Common myeloid progenitor, CD34-positive (primary cell): ENCODE results near the gene EIF5A.
"Not testable (repeated sequence)": the region's sequence is repeated elsewhere in the genome, so short reads cannot be mapped to it uniquely, and the experiment has no call there.

Experiments
- CTCF ChIA-PET: fragments of 350-600 bp; sonication (Branson Sonifier 250); formaldehyde crosslinking; loops from one replicate; lab custom pipeline; 2021; ENCODE audit warnings: antibody characterized with exemption; lab: Charles Lee
- POLR2A ChIA-PET: fragments of 350-600 bp; sonication (Branson Sonifier 250); formaldehyde crosslinking; loops from one replicate; lab custom pipeline; 2021; ENCODE audit warnings: antibody characterized with exemption; lab: Charles Lee
- DNase-seq, 3 donors: peaks; one replicate each; pipeline versions ENCODE4 v3.0.0 to v3.0.0-alpha.2; 2013
- H3K27ac ChIP-seq, 2 experiments: 1 replicate in 1 of 2; 2 replicates in 1 of 2; pipeline ENCODE4 v1.7.0; 2013; ENCODE audit warnings: inconsistent platforms in 2 of 2, low read length in 2 of 2, mild to moderate bottlenecking in 2 of 2, low read depth in 1 of 2, moderate library complexity in 1 of 2; ENCODE audit not compliant: severe bottlenecking in 2 of 2, insufficient read depth in 1 of 2, poor library complexity in 1 of 2
- H3K27me3 ChIP-seq, 5 experiments: replicated peaks in 2 of 5; 1 replicate in 3 of 5; 2 replicates in 2 of 5; pipeline versions ENCODE4 v1.6.1 to v1.7.0; 2013; ENCODE audit warnings: low read length in 4 of 5, mild to moderate bottlenecking in 2 of 5, moderate library complexity in 2 of 5, inconsistent platforms in 1 of 5; ENCODE audit not compliant: insufficient read depth in 5 of 5, control insufficient read depth in 4 of 5
- H3K36me3 ChIP-seq, 4 experiments: 1 replicate in 2 of 4; 2 replicates in 2 of 4; pipeline versions ENCODE4 v1.6.1 to v1.7.0; 2013; ENCODE audit warnings: low read length in 3 of 4, control low read depth in 1 of 4, mild to moderate bottlenecking in 1 of 4; ENCODE audit not compliant: control insufficient read depth in 4 of 4, insufficient read depth in 4 of 4
- H3K4me1 ChIP-seq, 4 experiments: 1 replicate in 3 of 4; 2 replicates in 1 of 4; pipeline versions ENCODE4 v1.6.1 to v1.7.1; 2013; ENCODE audit warnings: low read length in 3 of 4, mild to moderate bottlenecking in 3 of 4, control low read depth in 1 of 4, inconsistent platforms in 1 of 4, moderate library complexity in 1 of 4; ENCODE audit not compliant: control insufficient read depth in 4 of 4, insufficient read depth in 4 of 4; ENCODE audit errors: control extremely low read depth in 1 of 4
- H3K4me3 ChIP-seq, 7 experiments: 1 replicate in 4 of 7; 2 replicates in 3 of 7; pipeline versions ENCODE4 v1.5.1 to v1.7.0; 2013; ENCODE audit warnings: mild to moderate bottlenecking in 7 of 7, low read length in 6 of 7, moderate library complexity in 6 of 7, inconsistent platforms in 2 of 7, low read depth in 2 of 7, control low read depth in 1 of 7; ENCODE audit not compliant: insufficient read depth in 4 of 7, control insufficient read depth in 1 of 7; ENCODE audit errors: extremely low read depth in 1 of 7
- H3K9me3 ChIP-seq, 5 experiments: 1 replicate in 4 of 5; 2 replicates in 1 of 5; pipeline versions ENCODE4 v1.6.1 to v1.7.1; 2013; ENCODE audit warnings: low read length in 4 of 5, mild to moderate bottlenecking in 2 of 5, inconsistent platforms in 1 of 5, low read depth in 1 of 5, moderate library complexity in 1 of 5; ENCODE audit not compliant: control insufficient read depth in 4 of 5, insufficient read depth in 2 of 5; ENCODE audit errors: control extremely low read depth in 1 of 5
- WGBS: methylation state at CpG from one replicate; pipeline ENCODE4 v1.1.5; 2013; ENCODE audit not compliant: insufficient coverage; 5-methylcytosine and 5-hydroxymethylcytosine counted together

Gene EIF5A

GRCh38 chr17:7329374-7329996 lies 22.1 kb downstream of the EIF5A start:
- Histone ChIP-seq H3K27me3 (no peaks in the 10 kb centered on the region), H3K27ac (peak overlapping the region; percentile 66 to 87), H3K9me3 (no peaks in the 10 kb centered on the region), H3K4me3 (peak overlapping the region; percentile 74 to 97 (median 90)), H3K36me3 (peaks cover 0 to 28% (median 19%) of the 10 kb centered on the region in 4 experiments), H3K4me1 (peaks cover 5 to 38% (median 33%) of the 10 kb centered on the region in 4 experiments)
- ChIA-PET POLR2A (interaction anchor here (1.0 kb wide), 1 partner anchor 20 kb away, joined by 4 read pairs; no protein-coding TSS in a partner anchor), CTCF (interaction anchor here (0.9 to 12.8 kb wide), 10 partner anchors 9 to 284 kb away, joined by 3 to 314 read pairs (median 5); partner anchors contain the start of genes ACAP1 and TMEM95)
- DNase-seq, result peak; percentile 99 to 100 (median 100)
- WGBS, result 0% methylated on average over 38 of the region's 43 CpGs

DNA sequence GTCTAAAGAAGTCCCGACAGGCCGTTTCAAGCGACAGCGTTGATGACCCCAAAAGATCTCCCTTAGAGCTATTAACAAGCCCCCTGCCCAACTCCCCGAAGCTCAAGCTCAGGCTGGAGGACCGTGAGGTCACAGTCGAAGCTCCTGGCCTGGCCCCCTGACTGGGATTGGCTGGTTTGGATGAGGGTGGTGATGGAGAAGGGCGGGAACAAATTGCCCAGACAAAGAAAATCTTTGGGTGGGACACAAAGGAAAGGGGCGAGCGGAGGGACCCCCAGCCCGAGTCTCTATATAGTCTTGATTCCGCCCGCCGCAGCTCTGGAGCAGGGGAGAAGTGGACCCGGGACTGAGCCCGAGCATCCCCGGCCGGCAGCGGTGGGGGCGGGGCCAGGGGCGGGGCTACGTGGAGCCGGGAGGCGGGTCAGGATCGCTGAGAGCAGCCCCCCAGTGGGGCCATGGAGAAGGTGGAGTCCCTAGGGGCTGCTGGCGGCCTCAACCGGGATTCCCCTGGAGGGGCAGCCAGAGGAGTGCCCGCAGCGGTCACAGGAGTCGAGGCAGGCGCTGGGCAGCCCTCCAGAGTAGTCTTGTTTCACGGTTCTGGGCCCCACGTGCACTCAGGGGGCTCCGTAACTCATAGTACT lies 22.7 kb downstream of the EIF5A start:
- Histone ChIP-seq H3K4me1 (peaks cover 5 to 43% (median 37%) of the 10 kb centered on the region in 4 experiments), H3K36me3 (peaks cover 0 to 22% (median 14%) of the 10 kb centered on the region in 4 experiments), H3K27ac (peak overlapping the region; percentile 66 to 87), H3K27me3 (no peaks in the 10 kb centered on the region), H3K4me3 (peak overlapping the region; percentile 74 to 97 (median 90)), H3K9me3 (no peaks in the 10 kb centered on the region)
- DNase-seq, result peak; percentile 78 to 88 (median 87)
- 2% methylated on average over 13 of the region's 34 CpGs for WGBS
- CTCF ChIA-PET, result interaction anchor here (0.9 to 12.8 kb wide), 11 partner anchors 9 to 284 kb away, joined by 3 to 314 read pairs (median 4); partner anchors contain the start of genes ACAP1 and TMEM95
- POLR2A ChIA-PET, result interaction anchor here (0.6 to 1.0 kb wide), 2 partner anchors 21 to 109 kb away, joined by 3 to 4 read pairs; no protein-coding TSS in a partner anchor

DNA sequence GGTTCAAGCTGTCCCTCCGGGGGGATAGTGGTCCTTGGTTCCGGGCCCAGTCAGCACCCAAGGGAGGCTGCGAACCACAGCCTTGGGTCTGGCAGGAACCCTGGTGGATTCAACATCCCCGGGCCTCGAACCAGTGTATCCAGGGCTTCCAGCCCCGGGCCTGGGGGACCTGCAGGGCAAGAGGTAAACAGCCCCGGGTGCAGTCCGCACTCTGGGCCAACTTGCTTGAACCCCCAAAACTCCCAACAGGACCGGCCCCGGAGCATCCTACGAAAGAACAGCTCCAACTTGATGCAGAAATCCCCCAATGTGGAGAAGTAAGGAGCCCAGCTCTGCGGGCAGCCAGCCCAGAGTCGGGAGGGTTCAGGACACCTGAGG lies 23.2 kb downstream of the EIF5A start:
- WGBS, result 77% methylated on average over 12 of the region's 13 CpGs
- Histone ChIP-seq H3K4me1 (peaks cover 8 to 48% (median 42%) of the 10 kb centered on the region in 4 experiments), H3K36me3 (peaks cover 0 to 16% (median 10%) of the 10 kb centered on the region in 4 experiments), H3K4me3 (peak overlapping the region in 6 of 7 experiments; percentile 27 to 97 (median 90)), H3K27me3 (no peaks in the 10 kb centered on the region), H3K27ac (peak overlapping the region; percentile 7 to 71), H3K9me3 (no peaks in the 10 kb centered on the region)
- no peak for DNase-seq
- ChIA-PET POLR2A (no interaction called here), CTCF (interaction anchor here (0.8 to 12.8 kb wide), 4 partner anchors 12 to 34 kb away, joined by 3 to 314 read pairs (median 6); partner anchors contain the start of genes ACAP1 and TMEM95)

- 54% methylated on average over 7 of the region's 7 CpGs for WGBS
Measured at GRCh38 chr17:7332111-7332510, 24.7 kb downstream of the EIF5A start.

DNA sequence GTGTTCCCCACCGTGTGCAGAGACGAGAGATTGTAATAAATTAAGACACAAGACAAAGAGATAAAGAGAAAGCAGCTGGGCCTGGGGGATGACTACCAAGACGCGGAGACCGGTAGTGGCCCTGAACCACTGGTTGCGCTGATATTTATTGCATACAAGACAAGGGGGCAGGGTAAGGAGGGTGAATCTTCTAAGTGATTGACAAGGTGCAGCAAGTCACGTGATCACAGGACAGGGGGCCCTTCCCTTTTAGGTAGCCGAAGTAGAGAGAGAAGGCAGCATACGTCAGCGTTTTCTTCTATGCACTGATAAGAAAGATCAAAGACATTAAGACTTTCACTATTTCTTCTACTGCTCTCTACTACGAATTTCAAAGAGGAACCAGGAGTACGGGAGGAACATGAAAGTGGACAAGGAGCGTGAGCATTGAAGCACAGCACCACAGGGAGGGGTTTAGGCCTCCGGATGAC lies 25.2 kb downstream of the EIF5A start:
- H3K9me3 ChIP-seq, POLR2A ChIA-PET, H3K27me3 ChIP-seq, H3K27ac ChIP-seq, DNase-seq, H3K4me3 ChIP-seq, CTCF ChIA-PET, H3K36me3 ChIP-seq: not testable (repeated sequence)
- 65% methylated on average over 10 of the region's 14 CpGs for WGBS
- H3K4me1 ChIP-seq, result peaks cover 15 to 66% (median 60%) of the 10 kb centered on the region in 4 experiments

More at GRCh38 chr17:7332111-7332510, 24.7 kb downstream of the EIF5A start:
- POLR2A ChIA-PET, result no interaction called here
- peaks cover 0 to 2% (median 0%) of the 10 kb centered on the region in 4 experiments for H3K36me3 ChIP-seq
- CTCF ChIA-PET, result no interaction called here
- no peaks in the 10 kb centered on the region for H3K27me3 ChIP-seq
- H3K27ac ChIP-seq, result peak overlapping the region in 1 of 2 experiments; percentile 43
- no peaks in the 10 kb centered on the region for H3K9me3 ChIP-seq
- no peak for DNase-seq
- H3K4me3 ChIP-seq, result no peak overlapping the region
- H3K4me1 ChIP-seq, result peaks cover 10 to 63% (median 57%) of the 10 kb centered on the region in 4 experiments

GRCh38 chr17:7334938-7335538 lies 27.6 kb downstream of the EIF5A start:
- Histone ChIP-seq H3K27ac (peak overlapping the region in 1 of 2 experiments; percentile 79), H3K4me3 (peak overlapping the region in 1 of 7 experiments; percentile 83), H3K36me3 (peaks cover 0 to 17% (median 7%) of the 10 kb centered on the region in 4 experiments), H3K4me1 (peaks cover 12 to 58% (median 53%) of the 10 kb centered on the region in 4 experiments), H3K9me3 (no peaks in the 10 kb centered on the region), H3K27me3 (no peaks in the 10 kb centered on the region)
- ChIA-PET CTCF (interaction anchor here (1.3 to 18.5 kb wide), 4 partner anchors 9 to 14 kb away, joined by 6 to 314 read pairs (median 32); partner anchors contain the start of gene NEURL4), POLR2A (no interaction called here)
- no peak for DNase-seq
- 95% methylated on average over 2 of the region's 3 CpGs for WGBS
